OCI-LY7 (cell line): ENCODE results near the gene SDC4.

ENCODE experiments used
- EZH2phosphoT487 ChIP-seq: fragments of 200-600 bp; sonication (generic); IDR thresholded peaks from 2 replicates; pipeline ENCODE4 v1.6.1; 2018; ENCODE audit warnings: low read depth, borderline replicate concordance, mild to moderate bottlenecking, mixed run types, antibody characterized with exemption, low read length, moderate library complexity, mixed read lengths
- TF ChIP-seq, protein P1 (sequence below): fragments of 200-600 bp; sonication (generic); conservative IDR thresholded peaks from 2 replicates; pipeline ENCODE4 v1.5.1; 2014; ENCODE audit warnings: mild to moderate bottlenecking, antibody characterized with exemption, low read length, moderate library complexity, mixed read lengths

DNA sequence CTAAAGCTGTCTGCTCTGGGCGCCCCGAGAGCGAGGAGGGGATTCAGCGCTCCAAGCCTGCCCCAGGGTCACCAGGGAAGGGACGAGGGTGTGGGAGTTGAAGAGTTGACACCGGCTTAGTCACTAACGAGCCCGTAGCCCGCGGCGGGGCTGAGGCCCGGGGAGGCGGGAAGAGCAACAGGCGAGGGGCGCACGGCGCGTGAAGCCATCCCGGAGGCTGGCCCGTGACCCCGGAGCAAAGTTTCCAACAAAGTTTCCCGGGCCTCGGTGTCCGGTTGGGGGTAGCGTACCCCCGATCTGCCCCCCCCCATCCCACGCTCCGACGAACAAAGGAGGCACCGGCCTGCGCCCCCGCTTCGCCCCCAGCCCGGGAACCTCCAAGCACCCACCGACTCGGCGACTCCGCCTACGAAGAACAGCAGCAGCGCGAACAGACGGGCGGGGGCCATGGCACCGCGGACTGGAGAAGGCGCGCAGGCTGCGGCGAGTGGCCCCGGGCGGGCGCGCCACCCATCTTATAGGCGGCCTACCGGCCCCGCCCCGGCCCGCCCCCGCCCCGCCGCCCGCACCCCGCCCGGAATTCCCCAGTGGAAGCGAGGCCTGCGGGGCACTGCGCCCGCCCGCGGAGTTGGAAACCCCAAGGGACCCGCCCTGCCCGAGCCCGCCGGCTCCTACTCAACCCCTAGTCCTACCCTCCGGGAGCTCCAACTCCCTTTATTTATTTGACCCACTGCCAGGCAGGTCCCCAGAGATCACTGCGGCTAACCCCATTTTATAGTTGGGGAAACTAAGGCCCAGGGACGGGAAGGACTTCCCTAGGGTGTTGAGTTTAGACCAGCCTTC, at the start of gene SDC4:
- TF ChIP-seq EZH2phosphoT487 = no peak
- TF ChIP-seq, protein P1, sequence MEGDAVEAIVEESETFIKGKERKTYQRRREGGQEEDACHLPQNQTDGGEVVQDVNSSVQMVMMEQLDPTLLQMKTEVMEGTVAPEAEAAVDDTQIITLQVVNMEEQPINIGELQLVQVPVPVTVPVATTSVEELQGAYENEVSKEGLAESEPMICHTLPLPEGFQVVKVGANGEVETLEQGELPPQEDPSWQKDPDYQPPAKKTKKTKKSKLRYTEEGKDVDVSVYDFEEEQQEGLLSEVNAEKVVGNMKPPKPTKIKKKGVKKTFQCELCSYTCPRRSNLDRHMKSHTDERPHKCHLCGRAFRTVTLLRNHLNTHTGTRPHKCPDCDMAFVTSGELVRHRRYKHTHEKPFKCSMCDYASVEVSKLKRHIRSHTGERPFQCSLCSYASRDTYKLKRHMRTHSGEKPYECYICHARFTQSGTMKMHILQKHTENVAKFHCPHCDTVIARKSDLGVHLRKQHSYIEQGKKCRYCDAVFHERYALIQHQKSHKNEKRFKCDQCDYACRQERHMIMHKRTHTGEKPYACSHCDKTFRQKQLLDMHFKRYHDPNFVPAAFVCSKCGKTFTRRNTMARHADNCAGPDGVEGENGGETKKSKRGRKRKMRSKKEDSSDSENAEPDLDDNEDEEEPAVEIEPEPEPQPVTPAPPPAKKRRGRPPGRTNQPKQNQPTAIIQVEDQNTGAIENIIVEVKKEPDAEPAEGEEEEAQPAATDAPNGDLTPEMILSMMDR = no peak
